GM21576 (cell line): ENCODE measurements around the gene CDKN2D.

Experiments
- ATAC-seq: cut with Tn5 transposase; IDR thresholded peaks from one replicate; pipeline ENCODE4 v1.9.1; 2021; ENCODE audit warnings: mild to moderate bottlenecking, moderate library complexity; ENCODE audit not compliant: unreplicated experiment

Gene CDKN2D

DNA sequence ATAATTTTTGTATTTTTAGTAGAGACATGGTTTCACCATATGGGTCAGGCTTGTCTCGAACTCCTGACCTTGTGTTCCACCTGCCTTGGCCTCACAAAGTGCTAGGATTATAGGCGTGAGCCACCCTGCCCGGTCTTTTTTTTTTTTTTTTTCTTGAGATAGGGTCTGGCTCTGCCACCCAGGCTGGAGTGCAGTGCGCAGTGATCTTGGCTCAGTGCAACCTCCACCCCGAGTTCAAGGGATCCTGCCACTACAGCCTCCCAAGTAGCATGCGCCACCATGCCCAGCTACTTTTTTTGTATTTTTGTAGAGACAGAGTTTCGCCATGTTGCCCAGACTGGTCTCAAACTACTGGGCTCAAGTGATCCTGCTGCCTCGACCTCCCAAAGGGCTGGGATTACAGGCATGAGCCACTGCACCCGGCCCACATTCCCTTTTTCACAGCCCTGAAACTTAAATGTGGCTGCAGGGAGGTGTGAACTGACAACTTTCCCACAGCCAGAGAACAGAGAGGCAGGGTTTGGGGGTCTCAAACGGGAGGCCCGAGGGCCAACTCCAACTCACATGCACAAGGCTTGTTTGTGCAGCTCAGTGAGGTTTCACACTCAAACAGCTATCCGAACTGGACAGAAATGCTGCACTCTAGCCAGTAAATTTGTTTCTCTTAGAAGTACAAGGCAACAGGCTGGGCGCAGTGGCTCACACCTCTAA lies 47.2 kb downstream of the CDKN2D start:
- ATAC-seq: no peak

DNA sequence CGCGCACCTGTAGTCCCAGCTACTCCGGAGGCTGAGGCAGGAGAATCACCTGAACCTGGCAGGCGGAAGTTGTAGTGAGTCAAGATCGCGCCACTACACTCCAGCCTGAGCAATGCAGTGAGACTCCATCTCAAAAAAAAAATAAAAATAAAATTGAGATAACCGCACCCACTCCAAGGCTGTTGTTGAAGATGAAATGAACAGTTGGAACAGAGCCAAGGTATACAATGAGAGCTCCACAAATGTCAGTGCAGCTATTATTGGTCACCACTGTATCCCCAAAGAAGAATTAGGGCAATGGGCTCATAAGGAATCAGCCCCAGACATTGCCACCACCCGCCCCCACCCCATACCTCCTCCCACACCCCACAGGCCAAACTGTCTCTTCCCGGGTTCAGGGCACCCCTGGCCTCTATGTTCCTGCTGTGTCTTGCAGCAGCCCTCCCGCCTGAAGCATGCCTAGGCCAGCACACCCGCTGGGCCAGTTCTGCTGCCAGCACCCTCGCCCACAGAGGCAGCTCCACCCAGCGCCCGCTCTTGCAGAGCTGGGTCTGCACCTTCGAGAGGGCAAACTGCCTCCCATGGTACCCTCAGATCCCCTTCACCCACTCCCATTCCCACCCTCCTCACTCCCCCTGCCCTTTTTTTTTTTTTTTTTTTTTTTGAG lies 48.0 kb downstream of the CDKN2D start:
- ATAC-seq: no peak

DNA sequence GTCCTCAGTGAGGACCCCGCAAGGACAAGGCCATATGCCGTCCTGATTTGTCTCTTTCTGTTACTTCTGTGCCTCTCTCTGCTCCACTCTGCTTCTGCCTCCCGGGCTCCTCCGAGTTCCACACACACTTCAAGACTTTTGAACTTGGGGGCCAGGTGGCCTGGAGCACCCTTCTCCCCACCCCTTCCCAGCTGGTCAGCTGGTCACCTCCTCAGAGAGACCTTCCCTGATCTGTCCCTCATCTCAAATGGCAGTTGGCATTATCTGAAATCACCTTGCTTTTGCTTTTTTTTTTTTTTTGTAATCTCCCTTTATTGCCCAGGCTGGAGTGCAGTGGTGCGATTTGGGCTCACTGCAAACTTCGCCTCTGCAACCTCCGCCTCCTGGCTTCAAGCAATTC lies 49.4 kb downstream of the CDKN2D start:
- ATAC-seq: no peak

DNA sequence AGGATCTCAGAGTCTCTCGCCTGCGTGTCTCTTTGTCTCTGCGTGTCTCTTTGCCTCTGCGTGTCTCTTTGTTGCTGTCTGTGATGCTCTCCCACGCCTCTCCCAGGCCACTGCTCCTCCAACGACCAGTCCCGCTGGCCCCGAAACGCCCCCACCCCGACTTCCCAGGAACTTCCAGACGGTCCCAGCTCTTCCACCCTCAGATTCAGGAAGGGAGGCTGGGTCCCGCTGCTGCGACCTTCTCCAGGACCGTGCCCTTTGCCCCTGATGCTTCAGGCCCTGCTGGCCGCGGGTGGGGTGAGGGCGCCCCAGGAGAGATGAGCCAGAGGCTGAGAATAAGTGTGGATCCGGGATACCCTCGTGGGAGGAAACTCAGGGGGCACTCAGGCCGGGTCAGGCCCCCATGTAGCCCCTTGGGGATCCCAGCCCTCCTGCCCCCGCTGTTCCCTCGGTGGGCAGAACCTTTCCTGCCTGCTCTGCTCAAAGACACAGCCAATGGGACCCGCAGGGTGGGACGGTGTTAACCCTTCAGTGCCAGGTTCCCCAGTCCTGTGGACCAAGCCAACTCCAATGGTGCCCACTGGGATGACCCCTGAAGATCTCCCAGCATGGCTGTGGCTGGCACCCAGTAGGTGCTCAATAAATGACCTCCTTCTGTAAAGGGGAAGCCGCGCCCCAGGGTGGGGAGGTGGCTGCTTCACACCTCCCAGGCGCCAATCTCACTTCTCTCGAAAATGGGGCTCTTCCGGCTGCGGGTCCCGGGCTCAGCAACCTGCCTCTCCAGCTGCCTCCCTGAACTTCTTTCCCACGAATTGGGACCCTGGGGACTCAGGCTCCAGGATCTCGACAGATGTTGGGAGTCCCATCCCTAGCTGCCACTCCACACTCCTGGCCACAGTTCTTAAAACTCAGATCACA lies 50.1 kb downstream of the CDKN2D start:
- no peak for ATAC-seq

DNA sequence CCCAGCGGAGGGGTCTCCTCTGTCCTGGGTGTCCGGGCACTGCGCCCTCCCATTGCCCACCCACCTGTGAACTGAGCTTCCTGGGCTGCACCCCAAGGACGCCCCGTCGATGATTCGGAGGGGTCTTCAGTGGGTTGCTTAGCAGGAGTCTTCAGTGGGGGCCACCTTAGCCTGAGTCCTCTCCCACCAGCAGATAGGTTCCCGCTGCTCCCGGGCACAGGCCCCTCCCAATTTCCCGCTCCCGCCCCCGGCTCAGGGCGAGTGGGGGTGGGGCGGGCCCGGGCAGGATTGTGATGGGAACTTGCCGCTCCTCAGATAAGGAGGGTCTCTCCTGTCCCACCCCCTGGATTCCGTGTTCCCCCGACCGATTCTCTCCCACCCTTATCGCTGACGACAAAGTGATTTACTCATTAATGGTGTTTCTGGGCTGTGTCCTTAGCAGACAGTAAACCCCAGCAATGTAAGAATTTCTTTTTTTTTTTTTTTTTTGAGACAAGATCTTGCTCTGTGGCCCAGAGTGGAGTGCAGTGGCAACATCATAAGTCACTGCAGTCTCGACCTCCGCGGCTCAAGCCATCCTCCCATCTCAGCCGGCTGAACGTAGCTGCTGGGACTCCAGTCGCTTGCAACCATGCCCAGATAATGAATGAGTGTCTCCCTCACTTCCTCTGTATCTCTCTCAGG lies 50.9 kb downstream of the CDKN2D start:
- ATAC-seq: no peak

DNA sequence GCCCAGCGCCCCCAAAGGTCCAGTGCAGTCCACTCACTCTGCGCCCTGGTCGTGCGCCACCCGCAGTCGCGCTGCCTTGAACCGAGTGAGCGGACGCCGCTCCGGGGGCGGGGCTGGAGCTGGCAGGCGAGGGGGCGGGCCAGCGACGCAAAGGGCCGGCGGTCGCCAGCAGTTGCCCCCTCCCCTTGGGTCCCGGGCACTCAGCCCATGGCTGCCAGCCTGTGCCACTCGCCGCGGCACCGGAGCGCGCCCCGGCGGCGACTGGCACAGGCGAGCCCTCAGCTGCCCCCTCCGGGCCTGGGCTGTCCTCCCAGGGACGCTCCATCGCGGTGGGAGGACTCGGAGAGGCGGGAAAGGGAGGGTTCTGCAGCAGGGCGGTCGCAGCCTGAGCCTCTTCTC lies 51.4 kb downstream of the CDKN2D start, which contains the start of gene S1PR5:
Gene S1PR5, minus strand, starts transcription at position 87 of the 399 bp plus-strand sequence. CDS start 2,436 bp downstream, outside the sequence.
- ATAC-seq: no peak

DNA sequence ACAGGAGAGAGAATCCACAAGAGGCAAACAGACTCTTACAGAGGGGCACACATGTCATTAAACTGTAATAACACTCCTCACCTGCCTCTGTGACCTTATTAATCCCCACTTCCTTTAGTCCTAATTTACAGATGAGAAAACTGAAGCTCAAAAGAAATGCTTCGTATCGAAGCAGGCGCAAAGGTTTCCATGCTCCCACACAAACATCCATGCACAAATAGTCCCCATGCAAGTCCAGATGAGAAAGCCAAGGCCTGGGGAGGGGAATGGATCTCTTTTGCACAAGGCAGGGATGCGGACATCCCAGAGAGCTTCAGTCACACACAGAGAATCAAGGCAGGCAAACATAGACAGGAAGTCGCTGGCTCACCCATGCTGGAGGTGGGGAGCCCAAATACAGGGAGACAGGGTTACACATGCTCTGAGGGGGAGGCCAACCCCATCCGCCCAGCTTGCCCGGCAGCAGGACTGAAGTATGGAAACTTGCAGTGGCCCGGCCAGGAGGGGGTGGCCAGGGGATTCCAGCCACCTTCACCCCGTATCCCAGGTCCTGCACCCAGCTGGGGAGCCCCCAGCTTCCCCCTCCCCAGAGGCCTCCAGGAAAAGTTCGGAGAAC lies 52.0 kb downstream of the CDKN2D start:
- no peak for ATAC-seq
